CD14-positive monocyte (primary cell): ENCODE data around the gene TECPR2. TPM values are rescaled to one million over a fixed set of nuclear protein-coding genes. Genes with fewer than 3 reads are reported as not detected.

Source experiments
- DNase-seq, 3 donors: peaks; one replicate each; pipeline ENCODE4 v3.0.0-alpha.2; 2011 to 2022
- H2AFZ ChIP-seq: 2 replicates; pipeline ENCODE4 v1.6.0; 2012; ENCODE audit warnings: mild to moderate bottlenecking, low read depth, low read length, inconsistent platforms; ENCODE audit not compliant: insufficient read depth, poor library complexity, severe bottlenecking
- H3K27ac ChIP-seq, 2 donors: 1 replicate in 1 of 2; 2 replicates in 1 of 2; pipeline ENCODE4 v1.5.1; 2012 to 2013; ENCODE audit warnings: low read length in 2 of 2, control low read depth in 1 of 2, inconsistent platforms in 1 of 2, low read depth in 1 of 2, mild to moderate bottlenecking in 1 of 2
- H3K27me3 ChIP-seq, 2 donors: one replicate each; pipeline versions ENCODE4 v1.6.0 to v1.6.1; 2011 to 2013; ENCODE audit warnings: low read length in 2 of 2; ENCODE audit not compliant: control insufficient read depth in 2 of 2, insufficient read depth in 2 of 2
- H3K36me3 ChIP-seq, 2 donors: replicated peaks in 1 of 2; 1 replicate in 1 of 2; 2 replicates in 1 of 2; pipeline versions ENCODE4 v1.5.1 to v1.6.1; 2012 to 2013; ENCODE audit warnings: low read length in 2 of 2, control low read depth in 1 of 2, inconsistent platforms in 1 of 2, mild to moderate bottlenecking in 1 of 2; ENCODE audit not compliant: insufficient read depth in 2 of 2, control insufficient read depth in 1 of 2
- H3K4me1 ChIP-seq, 2 donors: 1 replicate in 1 of 2; 2 replicates in 1 of 2; pipeline versions ENCODE4 v1.5.1 to v1.6.1; 2012 to 2013; ENCODE audit warnings: low read length in 2 of 2, control low read depth in 1 of 2, inconsistent platforms in 1 of 2, mild to moderate bottlenecking in 1 of 2, moderate library complexity in 1 of 2; ENCODE audit not compliant: insufficient read depth in 2 of 2, control insufficient read depth in 1 of 2
- H3K4me2 ChIP-seq: replicated peaks from 2 replicates; pipeline ENCODE3; 2012; ENCODE audit warnings: low read length, moderate library complexity, mild to moderate bottlenecking; ENCODE audit not compliant: poor library complexity, severe bottlenecking; ENCODE audit errors: extremely low read depth
- H3K4me3 ChIP-seq, 3 experiments: fragments of 200-600 bp in 1 of 3; sonication (generic) in 1 of 3; replicated peaks in 1 of 3; 1 replicate in 2 of 3; 2 replicates in 1 of 3; pipeline ENCODE4 v1.5.1; 2011 to 2013; ENCODE audit warnings: low read length in 3 of 3, mild to moderate bottlenecking in 3 of 3, control low read depth in 2 of 3, low read depth in 2 of 3, inconsistent platforms in 1 of 3, moderate library complexity in 1 of 3
- H3K79me2 ChIP-seq: 2 replicates; pipeline ENCODE4 v1.6.0; 2012; ENCODE audit warnings: mild to moderate bottlenecking, control low read depth, inconsistent platforms, low read length, moderate library complexity; ENCODE audit not compliant: insufficient read depth
- H3K9ac ChIP-seq: 2 replicates; pipeline ENCODE4 v1.6.0; 2017; ENCODE audit warnings: low read length, mild to moderate bottlenecking; ENCODE audit not compliant: insufficient read depth, poor library complexity, severe bottlenecking
- H3K9me3 ChIP-seq, 2 donors: replicated peaks in 1 of 2; 1 replicate in 1 of 2; 2 replicates in 1 of 2; pipeline versions ENCODE4 v1.5.1 to v1.6.1; 2012 to 2013; ENCODE audit warnings: low read length in 2 of 2, control low read depth in 1 of 2; ENCODE audit not compliant: control insufficient read depth in 1 of 2, insufficient read depth in 1 of 2
- H4K20me1 ChIP-seq: 2 replicates; pipeline ENCODE4 v1.6.0; 2012; ENCODE audit warnings: mild to moderate bottlenecking, low read length, control low read depth, moderate library complexity; ENCODE audit not compliant: insufficient read depth
- H3K27ac Mint-ChIP-seq, 7 donors: one replicate each; pipeline ENCODE4 v1.8.0; 2020; ENCODE audit warnings: mild to moderate bottlenecking in 7 of 7, mixed read lengths in 7 of 7, moderate library complexity in 6 of 7, inconsistent platforms in 2 of 7
- H3K27me3 Mint-ChIP-seq, 3 donors: one replicate each; pipeline ENCODE4 v1.8.0; 2021 to 2022; ENCODE audit warnings: low read depth in 3 of 3, mild to moderate bottlenecking in 3 of 3, mixed read lengths in 3 of 3, moderate library complexity in 3 of 3, inconsistent platforms in 1 of 3
- H3K36me3 Mint-ChIP-seq, 2 donors: one replicate each; pipeline ENCODE4 v1.8.0; 2020; ENCODE audit warnings: mixed read lengths in 2 of 2, inconsistent platforms in 1 of 2, mild to moderate bottlenecking in 1 of 2
- H3K4me1 Mint-ChIP-seq: one replicate; pipeline ENCODE4 v1.8.0; 2020; ENCODE audit warnings: mild to moderate bottlenecking, mixed read lengths
- H3K4me3 Mint-ChIP-seq, 2 donors: one replicate each; pipeline ENCODE4 v1.8.0; 2020; ENCODE audit warnings: mild to moderate bottlenecking in 2 of 2, mixed read lengths in 2 of 2, moderate library complexity in 1 of 2
- H3K9me3 Mint-ChIP-seq, 7 donors: one replicate each; pipeline ENCODE4 v1.8.0; 2020 to 2022; ENCODE audit warnings: mixed read lengths in 7 of 7, mild to moderate bottlenecking in 6 of 7, moderate library complexity in 6 of 7, inconsistent platforms in 2 of 7
- WGBS: methylation state at CpG from one replicate; pipeline ENCODE4 v1.1.5; 2013; ENCODE audit warnings: missing lambda C conversion rate; ENCODE audit not compliant: insufficient coverage; 5-methylcytosine and 5-hydroxymethylcytosine counted together
- intact Hi-C, 2 donors: fragments of 100-400 bp; cut with micrococcal nuclease; formaldehyde crosslinking; loops; one replicate each; pipeline versions ENCODE4 v1.15.0 to v1.15.1; 2023
- polyA plus RNA-seq, 3 donors: library from polyadenylated mRNA; depleted of rRNA in 1 of 3; unstranded in 2 of 3; stranded (reverse) in 1 of 3; fragments of 300-500 nt in 2 of 3; fragments of >200 nt in 1 of 3; fragmentation: Illumina TruSeq in 2 of 3; gene quantifications; 1 replicate in 2 of 3; 2 replicates in 1 of 3; pipeline ENCODE4 v1.2.3, GENCODE V29; 2012 to 2021
- TF ChIP-seq, protein P1 (sequence below): fragments of 200-600 bp; IDR thresholded peaks from one replicate; pipeline ENCODE4 v1.8.0; 2022; ENCODE audit warnings: antibody characterized with exemption, mild to moderate bottlenecking

The TECPR2 gene
- polyA plus RNA-seq, 3 donors, result 2.8 to 10.4 (median 6.4) TPM

DNA sequence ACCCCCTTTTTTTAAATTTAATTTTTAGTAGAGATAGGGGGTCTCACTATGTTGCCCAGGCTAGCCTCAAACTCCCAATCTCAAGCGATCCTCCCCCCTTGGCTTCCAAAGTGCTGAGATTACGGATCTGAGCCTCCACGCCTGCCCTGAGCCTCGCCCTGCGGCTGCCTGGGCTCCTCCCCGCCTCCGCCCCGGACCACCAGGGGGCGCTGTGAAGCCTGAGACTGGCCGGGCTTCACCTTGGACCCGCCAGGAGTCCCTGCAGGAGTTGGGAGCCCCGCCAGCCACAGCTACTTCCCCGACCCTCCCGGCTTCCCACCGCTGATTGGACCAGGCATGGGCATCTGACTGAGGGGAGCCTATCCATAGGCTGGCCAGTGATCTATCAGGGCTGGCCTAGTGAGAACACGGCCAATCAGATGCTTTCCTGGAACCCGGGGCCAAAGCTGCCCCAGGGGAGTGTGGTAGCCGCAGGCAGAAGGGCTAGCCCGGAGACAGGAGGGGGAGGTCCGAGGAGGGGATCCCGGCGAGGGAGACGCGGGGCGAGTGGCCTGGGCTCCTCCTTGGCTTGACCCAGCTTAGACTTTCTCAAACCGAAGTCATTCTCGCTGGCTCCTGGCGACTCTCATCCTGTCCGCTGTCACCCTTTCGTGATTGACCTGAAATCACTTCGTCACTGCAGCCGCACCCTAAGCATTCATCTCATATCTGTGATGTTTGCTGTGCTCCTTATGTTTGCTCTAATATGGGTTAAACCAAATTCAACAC, 161.9 kb downstream of the TECPR2 start:
- Histone ChIP-seq H3K9me3 (no peaks in the 10 kb centered on the region), H3K4me2 (peak overlapping the region; percentile 78), H3K4me1 (peaks cover 50 to 69% of the 10 kb centered on the region in 2 donors), H3K9ac (peak overlapping the region; percentile 58), H3K79me2 (no peaks in the 10 kb centered on the region), H3K27ac (peak overlapping the region; percentile 76 to 90), H3K36me3 (no peaks in the 10 kb centered on the region), H3K27me3 (no peaks in the 10 kb centered on the region), H3K4me3 (peak overlapping the region; percentile 44 to 79 (median 51)), H2AFZ (peak overlapping the region; percentile 74), H4K20me1 (no peaks in the 10 kb centered on the region)
- under 1% methylated on average over 26 of the region's 32 CpGs for WGBS
- peak overlapping the region; percentile 79 to 91 for H3K4me3 Mint-ChIP-seq
- H3K36me3 Mint-ChIP-seq, result no peaks in the 10 kb centered on the region
- intact Hi-C loops, result loop anchor here (2.0 to 5.0 kb wide), 4 partner anchors 38 to 68 kb away; partner anchors contain the start of gene RCOR1 (in 2 of the 2)
- peak overlapping the region; percentile 83 to 96 (median 92) for H3K27ac Mint-ChIP-seq
- TF ChIP-seq, protein P1, sequence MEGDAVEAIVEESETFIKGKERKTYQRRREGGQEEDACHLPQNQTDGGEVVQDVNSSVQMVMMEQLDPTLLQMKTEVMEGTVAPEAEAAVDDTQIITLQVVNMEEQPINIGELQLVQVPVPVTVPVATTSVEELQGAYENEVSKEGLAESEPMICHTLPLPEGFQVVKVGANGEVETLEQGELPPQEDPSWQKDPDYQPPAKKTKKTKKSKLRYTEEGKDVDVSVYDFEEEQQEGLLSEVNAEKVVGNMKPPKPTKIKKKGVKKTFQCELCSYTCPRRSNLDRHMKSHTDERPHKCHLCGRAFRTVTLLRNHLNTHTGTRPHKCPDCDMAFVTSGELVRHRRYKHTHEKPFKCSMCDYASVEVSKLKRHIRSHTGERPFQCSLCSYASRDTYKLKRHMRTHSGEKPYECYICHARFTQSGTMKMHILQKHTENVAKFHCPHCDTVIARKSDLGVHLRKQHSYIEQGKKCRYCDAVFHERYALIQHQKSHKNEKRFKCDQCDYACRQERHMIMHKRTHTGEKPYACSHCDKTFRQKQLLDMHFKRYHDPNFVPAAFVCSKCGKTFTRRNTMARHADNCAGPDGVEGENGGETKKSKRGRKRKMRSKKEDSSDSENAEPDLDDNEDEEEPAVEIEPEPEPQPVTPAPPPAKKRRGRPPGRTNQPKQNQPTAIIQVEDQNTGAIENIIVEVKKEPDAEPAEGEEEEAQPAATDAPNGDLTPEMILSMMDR, result peak; percentile 97
- peak; percentile 89 to 93 (median 90) for DNase-seq
- H3K4me1 Mint-ChIP-seq, result peaks cover 49% of the 10 kb centered on the region
- H3K27me3 Mint-ChIP-seq, result peaks cover 1 to 16% (median 14%) of the 10 kb centered on the region in 3 donors
- H3K9me3 Mint-ChIP-seq, result peaks cover 0 to 5% (median 0%) of the 10 kb centered on the region in 7 donors

GRCh38 chr14:102525219-102525928, 162.6 kb downstream of the TECPR2 start:
- H3K9me3 ChIP-seq, result no peaks in the 10 kb centered on the region
- H3K4me3 Mint-ChIP-seq, result peak overlapping the region; percentile 79 to 91
- 0% methylated on average over 6 of the region's 11 CpGs for WGBS

More at GRCh38 chr14:102525219-102525928, 162.6 kb downstream of the TECPR2 start:
- Histone ChIP-seq H2AFZ (peak overlapping the region; percentile 74), H3K4me2 (peak overlapping the region; percentile 78), H3K9ac (peak overlapping the region; percentile 58), H3K79me2 (no peaks in the 10 kb centered on the region), H3K36me3 (no peaks in the 10 kb centered on the region), H3K27ac (peak overlapping the region; percentile 76 to 90), H3K4me3 (peak overlapping the region; percentile 44 to 79 (median 51)), H4K20me1 (no peaks in the 10 kb centered on the region), H3K27me3 (no peaks in the 10 kb centered on the region), H3K4me1 (peaks cover 55 to 76% of the 10 kb centered on the region in 2 donors)
- H3K9me3 Mint-ChIP-seq, result peaks cover 0 to 5% (median 0%) of the 10 kb centered on the region in 7 donors
- no peaks in the 10 kb centered on the region for H3K36me3 Mint-ChIP-seq
- TF ChIP-seq, protein P1, result no peak
- peaks cover 55% of the 10 kb centered on the region for H3K4me1 Mint-ChIP-seq
- DNase-seq, result peak; percentile 39 to 51 (median 49)
- H3K27me3 Mint-ChIP-seq, result peaks cover 3 to 13% (median 13%) of the 10 kb centered on the region in 3 donors
- H3K27ac Mint-ChIP-seq, result peak overlapping the region; percentile 83 to 96 (median 92)
- intact Hi-C loops, result loop anchor here (2.0 to 5.0 kb wide), 4 partner anchors 37 to 67 kb away; partner anchors contain the start of gene RCOR1 (in 2 of the 2)
